ENCODE results near the gene GLYAT.
"Not testable (repeated sequence)": the region's sequence is repeated elsewhere in the genome, so short reads cannot be mapped to it uniquely, and the experiment has no call there.

The GLYAT gene

DNA sequence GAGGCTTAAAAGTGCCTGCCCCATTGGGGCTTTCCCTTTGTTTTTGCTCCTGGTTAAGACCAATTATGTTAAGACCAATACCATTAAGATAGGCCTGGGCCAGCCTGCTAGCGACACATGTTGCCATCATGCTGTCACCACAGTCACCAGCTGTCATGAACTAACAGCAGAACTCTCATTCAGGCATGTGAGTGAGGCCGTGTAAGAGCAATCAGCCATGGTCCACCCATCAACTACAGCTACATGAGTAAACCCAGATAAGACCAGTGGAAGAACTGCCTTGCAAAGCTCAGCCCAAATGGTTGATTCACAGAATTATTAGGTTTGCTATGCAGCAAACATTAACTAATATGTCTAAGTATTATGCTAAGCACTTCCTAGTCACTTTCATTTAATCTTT, 19.9 kb downstream of the GLYAT start:
- DNase-seq (ENCODE audit: low spot score), result no peak
- H3K27ac ChIP-seq, result no peak overlapping the region
- TF ChIP-seq, protein P1, sequence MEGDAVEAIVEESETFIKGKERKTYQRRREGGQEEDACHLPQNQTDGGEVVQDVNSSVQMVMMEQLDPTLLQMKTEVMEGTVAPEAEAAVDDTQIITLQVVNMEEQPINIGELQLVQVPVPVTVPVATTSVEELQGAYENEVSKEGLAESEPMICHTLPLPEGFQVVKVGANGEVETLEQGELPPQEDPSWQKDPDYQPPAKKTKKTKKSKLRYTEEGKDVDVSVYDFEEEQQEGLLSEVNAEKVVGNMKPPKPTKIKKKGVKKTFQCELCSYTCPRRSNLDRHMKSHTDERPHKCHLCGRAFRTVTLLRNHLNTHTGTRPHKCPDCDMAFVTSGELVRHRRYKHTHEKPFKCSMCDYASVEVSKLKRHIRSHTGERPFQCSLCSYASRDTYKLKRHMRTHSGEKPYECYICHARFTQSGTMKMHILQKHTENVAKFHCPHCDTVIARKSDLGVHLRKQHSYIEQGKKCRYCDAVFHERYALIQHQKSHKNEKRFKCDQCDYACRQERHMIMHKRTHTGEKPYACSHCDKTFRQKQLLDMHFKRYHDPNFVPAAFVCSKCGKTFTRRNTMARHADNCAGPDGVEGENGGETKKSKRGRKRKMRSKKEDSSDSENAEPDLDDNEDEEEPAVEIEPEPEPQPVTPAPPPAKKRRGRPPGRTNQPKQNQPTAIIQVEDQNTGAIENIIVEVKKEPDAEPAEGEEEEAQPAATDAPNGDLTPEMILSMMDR (conservative IDR thresholded peaks at IDR 0.05; ENCODE audit: low read depth), result no peak
- ChIA-PET POLR2A (ENCODE audit: low non-redundant PET) (no interaction called here), CTCF (no interaction called here)

DNA sequence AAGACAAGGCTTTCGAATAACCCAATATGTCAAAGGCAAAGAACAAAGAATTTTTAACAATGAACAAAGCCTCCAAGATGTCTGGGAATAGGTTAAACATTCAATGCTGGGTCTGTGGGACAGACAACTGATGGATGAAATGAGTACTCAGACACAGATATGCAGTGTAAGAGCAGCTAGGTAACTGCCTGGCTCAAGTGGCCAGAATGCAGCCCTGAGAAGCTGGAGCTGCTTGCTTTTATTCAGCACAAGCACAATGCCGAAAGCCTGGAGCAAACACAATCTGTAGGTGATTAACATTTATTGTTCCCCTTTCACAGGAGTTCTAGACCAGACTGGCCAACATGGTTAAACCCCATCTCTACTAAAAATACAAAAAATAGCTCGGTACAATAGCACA, 24.0 kb downstream of the GLYAT start:
- POLR2A ChIA-PET (ENCODE audit: low non-redundant PET), result no interaction called here
- CTCF ChIA-PET, result no interaction called here
- no peak for DNase-seq (ENCODE audit: low spot score)
- TF ChIP-seq, protein P1 (conservative IDR thresholded peaks at IDR 0.05; ENCODE audit: low read depth), result no peak
- H3K27ac ChIP-seq, result no peak overlapping the region

DNA sequence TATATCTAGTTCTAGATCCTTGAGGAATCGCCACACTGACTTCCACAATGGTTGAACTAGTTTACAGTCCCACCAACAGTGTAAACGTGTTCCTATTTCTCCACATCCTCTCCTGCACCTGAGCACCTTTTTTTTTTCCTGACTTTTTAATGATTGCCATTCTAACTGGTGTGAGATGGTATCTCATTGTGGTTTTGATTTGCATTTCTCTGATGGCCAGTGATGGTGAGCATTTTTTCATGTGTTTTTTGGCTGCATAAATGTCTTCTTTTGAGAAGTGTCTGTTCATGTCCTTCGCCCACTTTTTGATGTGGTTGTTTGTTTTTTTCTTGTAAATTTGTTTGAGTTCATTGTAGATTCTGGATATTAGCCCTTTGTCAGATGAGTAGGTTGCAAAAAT, 34.9 kb downstream of the GLYAT start:
- CTCF ChIA-PET; POLR2A ChIA-PET (ENCODE audit: low non-redundant PET): not testable (repeated sequence)

DNA sequence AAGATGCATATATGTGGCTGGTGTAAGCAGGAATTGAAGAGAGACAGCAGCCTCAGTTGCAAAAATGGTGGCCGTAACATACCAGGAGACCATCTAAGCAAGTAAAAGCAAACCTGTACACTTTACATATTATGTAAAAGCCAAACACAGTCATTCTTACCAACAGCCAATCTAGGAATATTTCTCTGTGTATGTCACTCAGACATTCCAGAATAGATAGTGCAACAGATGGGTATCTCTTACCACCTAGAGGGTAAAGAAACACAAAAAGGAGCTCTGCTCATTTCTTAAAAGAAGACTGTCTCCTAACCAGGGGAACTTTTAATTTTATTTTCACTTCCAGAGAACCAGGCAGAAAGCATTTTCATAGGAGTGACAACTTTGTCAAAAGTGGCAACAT, 38.7 kb downstream of the GLYAT start:
- TF ChIP-seq, protein P1 (conservative IDR thresholded peaks at IDR 0.05; ENCODE audit: low read depth), result no peak
- no peak for DNase-seq (ENCODE audit: low spot score)
- ChIA-PET CTCF (no interaction called here), POLR2A (ENCODE audit: low non-redundant PET) (no interaction called here)
- no peak overlapping the region for H3K27ac ChIP-seq

More for the DNA sequence above, 34.9 kb downstream of the GLYAT start:
- not testable (repeated sequence) for H3K27ac ChIP-seq; DNase-seq (ENCODE audit: low spot score)

DNA sequence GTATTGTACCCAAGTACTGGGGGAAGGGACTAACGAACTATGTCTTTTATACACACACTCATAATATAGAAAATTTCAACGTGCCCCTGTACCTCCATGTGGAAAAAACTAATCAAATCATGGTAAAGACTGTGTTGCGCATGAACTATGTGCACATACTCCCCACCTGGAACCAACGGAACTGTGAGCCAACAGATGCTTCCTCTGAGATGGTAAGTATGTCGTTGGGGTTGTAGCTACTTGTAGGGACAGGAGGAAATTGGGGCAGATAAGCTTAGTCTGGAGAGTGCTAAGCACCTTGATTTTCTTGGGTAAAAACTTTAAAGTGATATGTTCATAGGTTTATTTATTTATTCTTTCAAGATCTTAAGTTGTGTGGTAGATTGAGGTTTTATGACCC, 40.1 kb downstream of the GLYAT start:
- no peak overlapping the region for H3K27ac ChIP-seq
- POLR2A ChIA-PET (ENCODE audit: low non-redundant PET), result no interaction called here
- TF ChIP-seq, protein P1 (conservative IDR thresholded peaks at IDR 0.05; ENCODE audit: low read depth), result no peak
- DNase-seq (ENCODE audit: low spot score), result no peak
- CTCF ChIA-PET, result interaction anchor here (0.5 kb wide), 1 partner anchor 22 kb away, joined by 3 read pairs; no protein-coding TSS in a partner anchor

DNA sequence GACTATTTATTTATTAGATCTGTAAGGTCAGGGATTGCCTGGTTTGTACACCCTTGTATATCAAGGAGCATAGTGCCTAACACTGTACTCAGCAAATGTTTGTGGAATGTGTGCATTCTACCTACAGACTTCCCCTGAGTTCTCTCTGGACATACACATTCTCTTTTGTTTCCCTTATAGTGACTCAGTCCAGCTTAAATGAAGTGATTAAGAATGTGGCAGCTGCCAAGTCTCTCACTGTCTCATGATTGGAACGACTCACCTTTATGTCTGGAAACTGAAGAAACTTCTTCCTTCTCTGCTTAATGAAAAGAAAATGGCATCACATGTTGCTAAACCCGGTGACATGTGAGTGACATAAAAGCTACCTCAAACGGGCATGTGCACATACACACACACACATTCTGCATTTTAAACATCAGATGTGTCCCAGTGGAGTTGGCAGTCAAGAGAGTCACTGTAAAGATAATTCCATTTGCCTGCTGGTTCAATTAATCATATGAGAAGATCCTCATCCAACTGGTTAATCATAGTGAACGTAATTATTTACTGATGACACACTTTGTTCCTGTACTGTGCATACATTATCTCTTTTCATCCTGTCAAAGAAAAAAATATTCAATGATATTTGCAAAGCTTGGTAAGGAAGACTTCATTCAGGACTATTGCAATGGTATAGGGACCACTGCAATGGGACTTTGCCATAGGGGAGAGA, 42.8 kb downstream of the GLYAT start:
- DNase-seq (ENCODE audit: low spot score), result peak; percentile 57
- H3K27ac ChIP-seq, result no peak overlapping the region
- ChIA-PET CTCF (no interaction called here), POLR2A (ENCODE audit: low non-redundant PET) (no interaction called here)
- TF ChIP-seq, protein P1 (conservative IDR thresholded peaks at IDR 0.05; ENCODE audit: low read depth), result no peak

DNA sequence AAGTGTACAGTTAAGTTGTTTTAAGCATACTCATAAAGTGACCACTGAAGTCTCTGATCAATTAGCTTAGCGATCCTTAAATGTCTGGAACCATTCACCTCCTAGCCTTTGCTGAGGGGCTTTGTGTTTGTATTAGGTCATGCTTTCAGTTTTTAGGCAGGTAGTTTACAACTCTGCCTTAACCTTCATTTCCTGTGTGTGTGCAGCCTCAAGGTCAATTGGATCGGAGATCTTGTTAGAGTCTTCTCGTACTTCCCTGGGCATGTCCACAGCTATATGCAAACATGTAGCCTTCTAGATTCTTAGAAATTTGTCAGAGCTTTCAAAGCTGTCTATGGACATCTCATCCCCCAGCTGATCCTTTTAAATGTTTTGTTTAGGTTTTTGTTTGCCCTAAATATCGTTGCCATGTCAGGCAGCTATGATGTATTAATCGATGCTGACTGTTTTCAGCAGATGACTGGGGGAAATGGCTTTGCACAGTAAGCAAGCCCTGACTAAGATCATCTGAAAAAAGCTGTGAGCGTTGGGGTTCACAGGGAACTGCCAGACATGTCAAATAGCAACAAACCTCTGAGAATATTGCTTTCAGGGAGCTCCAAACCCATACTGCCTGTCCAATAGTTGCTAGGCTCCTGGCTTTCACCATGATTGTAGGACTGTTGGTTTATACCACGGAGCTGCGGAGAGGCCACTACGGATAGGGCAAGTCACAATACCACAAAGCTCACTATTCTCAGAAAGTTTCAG, 45.6 kb downstream of the GLYAT start:
- TF ChIP-seq, protein P1 (conservative IDR thresholded peaks at IDR 0.05; ENCODE audit: low read depth), result no peak
- POLR2A ChIA-PET (ENCODE audit: low non-redundant PET), result no interaction called here
- no peak overlapping the region for H3K27ac ChIP-seq
- DNase-seq (ENCODE audit: low spot score), result no peak
- CTCF ChIA-PET, result no interaction called here

DNA sequence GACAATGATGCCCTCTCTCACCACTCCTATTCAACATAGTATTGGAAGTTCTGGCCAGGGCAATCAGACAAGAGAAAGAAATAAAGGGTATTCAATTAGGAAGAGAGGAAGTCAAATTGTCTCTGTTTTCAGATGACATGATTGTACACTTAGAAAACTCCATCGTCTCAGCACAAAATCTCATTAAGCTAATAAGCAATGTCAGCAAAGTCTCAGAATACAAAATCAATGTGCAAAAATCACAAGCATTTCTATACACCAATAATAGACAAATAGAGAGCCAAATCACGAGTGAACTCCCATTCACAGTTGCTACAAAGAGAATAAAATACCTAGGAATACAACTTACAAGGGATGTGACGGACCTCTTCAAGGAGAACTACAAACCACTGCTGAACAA, 49.1 kb downstream of the GLYAT start:
- DNase-seq (ENCODE audit: low spot score); H3K27ac ChIP-seq; POLR2A ChIA-PET (ENCODE audit: low non-redundant PET): not testable (repeated sequence)
- CTCF ChIA-PET, result interaction anchor here (0.6 kb wide), 1 partner anchor 28 kb away, joined by 4 read pairs; no protein-coding TSS in a partner anchor

DNA sequence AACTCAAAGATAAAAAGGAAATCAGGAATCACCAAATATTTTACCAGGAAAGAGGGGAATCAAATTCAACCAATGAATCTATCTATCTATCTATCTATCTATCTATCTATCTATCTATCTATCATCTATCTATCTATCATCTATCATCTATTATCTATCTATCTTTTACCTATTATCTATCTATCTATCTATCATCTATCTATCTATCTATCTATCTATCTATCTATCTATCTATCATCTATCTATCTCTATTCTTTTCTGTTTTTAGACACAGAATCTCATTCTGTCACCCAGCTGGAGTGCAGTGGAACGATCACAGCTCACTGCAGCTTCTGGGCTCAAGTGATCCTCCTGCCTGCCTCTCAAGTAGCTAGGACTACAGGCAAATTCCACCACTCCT, 54.2 kb downstream of the GLYAT start:
- CTCF ChIA-PET; POLR2A ChIA-PET (ENCODE audit: low non-redundant PET); H3K27ac ChIP-seq; DNase-seq (ENCODE audit: low spot score): not testable (repeated sequence)
